ENCODE data around the gene ADARB1.

DNA sequence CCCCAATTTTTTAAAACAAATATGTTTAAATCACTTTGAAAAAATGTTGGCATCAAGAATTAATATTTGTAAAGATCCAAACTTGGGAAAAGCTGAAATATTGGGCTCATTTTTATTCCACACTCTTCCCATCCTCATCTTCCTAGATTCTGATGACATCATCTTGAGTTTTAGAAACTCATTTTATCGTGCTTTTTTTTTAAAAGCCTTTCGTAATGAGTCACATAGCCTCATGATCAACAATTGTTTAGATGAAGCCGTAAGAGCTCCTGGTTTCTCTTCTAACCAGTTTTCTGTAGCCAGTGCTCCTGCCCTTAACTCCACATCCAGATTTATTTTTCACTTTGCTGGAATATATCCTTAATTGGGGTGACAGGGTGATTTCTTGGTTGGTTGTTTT is 134.7 kb downstream of the ADARB1 start:
- TF ChIP-seq, protein P1, sequence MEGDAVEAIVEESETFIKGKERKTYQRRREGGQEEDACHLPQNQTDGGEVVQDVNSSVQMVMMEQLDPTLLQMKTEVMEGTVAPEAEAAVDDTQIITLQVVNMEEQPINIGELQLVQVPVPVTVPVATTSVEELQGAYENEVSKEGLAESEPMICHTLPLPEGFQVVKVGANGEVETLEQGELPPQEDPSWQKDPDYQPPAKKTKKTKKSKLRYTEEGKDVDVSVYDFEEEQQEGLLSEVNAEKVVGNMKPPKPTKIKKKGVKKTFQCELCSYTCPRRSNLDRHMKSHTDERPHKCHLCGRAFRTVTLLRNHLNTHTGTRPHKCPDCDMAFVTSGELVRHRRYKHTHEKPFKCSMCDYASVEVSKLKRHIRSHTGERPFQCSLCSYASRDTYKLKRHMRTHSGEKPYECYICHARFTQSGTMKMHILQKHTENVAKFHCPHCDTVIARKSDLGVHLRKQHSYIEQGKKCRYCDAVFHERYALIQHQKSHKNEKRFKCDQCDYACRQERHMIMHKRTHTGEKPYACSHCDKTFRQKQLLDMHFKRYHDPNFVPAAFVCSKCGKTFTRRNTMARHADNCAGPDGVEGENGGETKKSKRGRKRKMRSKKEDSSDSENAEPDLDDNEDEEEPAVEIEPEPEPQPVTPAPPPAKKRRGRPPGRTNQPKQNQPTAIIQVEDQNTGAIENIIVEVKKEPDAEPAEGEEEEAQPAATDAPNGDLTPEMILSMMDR (IDR thresholded peaks at IDR 0.05; ENCODE audit: borderline replicate concordance, extremely low read depth, low read length, poor library complexity, severe bottlenecking) = no peak
- TF ChIP-seq EZH2 (IDR thresholded peaks at IDR 0.05; ENCODE audit: borderline replicate concordance, low read depth, low read length, severe bottlenecking) = no peak
